Measurements from ENCODE around the gene POLR2E. TPM values are rescaled to one million over a fixed set of nuclear protein-coding genes. Genes with fewer than 3 reads are reported as not detected.

The POLR2E gene
- total RNA-seq, 2 donors from 2014 or later = 152 to 169 TPM

DNA sequence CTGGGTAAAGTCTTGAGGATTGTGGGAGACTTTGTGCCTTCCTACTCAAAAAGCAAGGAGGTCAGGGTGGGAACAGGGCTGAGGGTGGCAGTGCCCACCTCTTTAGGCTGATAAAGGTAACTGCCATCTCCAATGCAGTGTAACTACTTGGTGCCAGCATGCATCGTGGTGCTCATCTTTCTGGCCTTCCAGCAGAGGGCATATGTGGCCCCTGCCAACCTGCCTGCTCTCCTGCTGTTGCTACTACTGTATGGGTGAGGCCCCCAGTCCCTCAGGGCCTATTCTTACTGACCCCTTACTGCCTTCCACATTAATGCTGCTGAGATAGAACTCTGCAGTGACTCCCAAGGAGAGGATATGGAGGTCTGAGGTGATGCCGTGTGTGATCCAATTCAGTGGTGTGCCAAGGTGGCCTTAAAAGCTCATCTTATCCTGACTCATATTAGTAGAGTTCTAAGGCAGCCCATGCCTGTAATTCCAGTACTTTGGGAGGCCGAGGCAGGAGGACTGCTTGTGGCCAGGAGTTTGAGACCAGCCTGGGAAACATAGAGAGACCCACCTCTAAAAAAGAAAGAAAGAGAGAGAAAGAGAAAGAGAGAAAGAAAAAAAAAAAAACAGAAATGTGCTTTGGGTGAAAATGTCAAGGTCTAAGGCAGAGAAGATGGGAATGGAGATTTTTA lies 37.9 kb downstream of the POLR2E start:
- DNase-seq (ENCODE audit: low spot score) = no peak
- Histone ChIP-seq H3K9me3 (peaks cover 6% of the 10 kb centered on the region), H3K27ac (no peak overlapping the region), H3K36me3 (no peaks in the 10 kb centered on the region), H3K4me1 (replicated peaks) (no peaks in the 10 kb centered on the region), H3K4me3 (no peak overlapping the region), H3K27me3 (replicated peaks; ENCODE audit: insufficient read depth) (no peaks in the 10 kb centered on the region)
- intact Hi-C loops (cut with DNase I) = no loop called here
- WGBS = 50% methylated on average over 3 of the region's 3 CpGs
- TF ChIP-seq POLR2AphosphoS5 (IDR thresholded peaks at IDR 0.05) (no peak), POLR2A (IDR thresholded peaks at IDR 0.05) (no peak), CTCF (IDR thresholded peaks at IDR 0.05) (no peak)

DNA sequence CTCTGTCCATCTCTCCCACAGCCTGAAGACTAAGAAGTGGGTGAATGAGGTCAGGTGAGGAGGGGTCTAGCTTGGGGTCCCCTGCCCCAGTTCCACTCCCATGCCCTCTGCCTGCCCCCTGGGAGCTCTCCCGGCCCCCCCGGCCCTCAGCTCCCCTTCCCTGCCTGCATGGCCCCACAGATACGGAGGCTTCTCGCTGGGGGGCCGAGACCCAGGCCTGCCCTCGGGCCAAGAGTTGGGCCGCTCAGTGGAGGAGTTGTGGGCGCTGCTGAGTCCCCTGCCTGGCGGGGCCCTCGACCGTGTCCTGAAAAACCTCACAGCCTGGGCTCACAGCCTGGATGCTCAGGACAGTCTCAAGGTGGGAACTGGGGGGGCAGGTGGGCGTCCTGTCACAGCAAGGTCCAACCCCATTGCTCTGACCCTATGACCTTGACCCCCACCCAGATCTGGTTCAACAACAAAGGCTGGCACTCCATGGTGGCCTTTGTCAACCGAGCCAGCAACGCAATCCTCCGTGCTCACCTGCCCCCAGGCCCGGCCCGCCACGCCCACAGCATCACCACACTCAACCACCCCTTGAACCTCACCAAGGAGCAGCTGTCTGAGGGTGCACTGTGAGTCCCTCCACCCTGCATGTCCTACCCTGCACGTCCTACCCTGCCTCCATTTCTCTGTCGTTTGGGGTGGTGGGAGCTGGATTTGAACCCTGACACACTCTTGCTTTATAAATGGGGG lies 39.1 kb downstream of the POLR2E start:
- WGBS = 95% methylated on average over 19 of the region's 20 CpGs
- peaks cover 6% of the 10 kb centered on the region for H3K9me3 ChIP-seq

GRCh38 chr19:1055028-1055425 lies 40.1 kb downstream of the POLR2E start:
- TF ChIP-seq POLR2A (IDR thresholded peaks at IDR 0.05) = no peak
- no peak for TF ChIP-seq POLR2AphosphoS5 (IDR thresholded peaks at IDR 0.05)
- no peak for TF ChIP-seq CTCF (IDR thresholded peaks at IDR 0.05)
- H3K27ac ChIP-seq = no peak overlapping the region
- peaks cover 6% of the 10 kb centered on the region for H3K9me3 ChIP-seq
- H3K4me1 ChIP-seq (replicated peaks) = no peaks in the 10 kb centered on the region
- DNase-seq (ENCODE audit: low spot score) = no peak
- 97% methylated on average over 14 of the region's 14 CpGs for WGBS
- no peaks in the 10 kb centered on the region for H3K36me3 ChIP-seq
- no peak overlapping the region for H3K4me3 ChIP-seq
- no peaks in the 10 kb centered on the region for H3K27me3 ChIP-seq (replicated peaks; ENCODE audit: insufficient read depth)
- intact Hi-C loops (cut with DNase I) = no loop called here

More for the DNA sequence above, 39.1 kb downstream of the POLR2E start:
- no peak overlapping the region for H3K27ac ChIP-seq
- no peak for TF ChIP-seq POLR2A (IDR thresholded peaks at IDR 0.05)
- no peak for TF ChIP-seq POLR2AphosphoS5 (IDR thresholded peaks at IDR 0.05)
- no peak for TF ChIP-seq CTCF (IDR thresholded peaks at IDR 0.05)
- no peaks in the 10 kb centered on the region for H3K36me3 ChIP-seq
- no peaks in the 10 kb centered on the region for H3K27me3 ChIP-seq (replicated peaks; ENCODE audit: insufficient read depth)
- intact Hi-C loops (cut with DNase I) = no loop called here
- H3K4me1 ChIP-seq (replicated peaks) = no peaks in the 10 kb centered on the region
- H3K4me3 ChIP-seq = no peak overlapping the region
- DNase-seq (ENCODE audit: low spot score) = no peak

GRCh38 chr19:1054102-1055027 lies 40.8 kb downstream of the POLR2E start:
- Histone ChIP-seq H3K9me3 (peaks cover 6% of the 10 kb centered on the region), H3K4me1 (replicated peaks) (no peaks in the 10 kb centered on the region), H3K27ac (no peak overlapping the region), H3K27me3 (replicated peaks; ENCODE audit: insufficient read depth) (no peaks in the 10 kb centered on the region), H3K4me3 (no peak overlapping the region), H3K36me3 (no peaks in the 10 kb centered on the region)
- no peak for TF ChIP-seq POLR2AphosphoS5 (IDR thresholded peaks at IDR 0.05)
- WGBS = 96% methylated on average over 26 of the region's 28 CpGs
- intact Hi-C loops (cut with DNase I) = no loop called here
- no peak for DNase-seq (ENCODE audit: low spot score)

Data from prostate gland (tissue), 2 donors.